Small intestine (tissue), 7 donors: ENCODE measurements around the gene SFT2D3. TPM values are rescaled to one million over a fixed set of nuclear protein-coding genes. Genes with fewer than 3 reads are reported as not detected.

Experiments used
- DNase-seq, 2 donors: peaks; one replicate each; pipeline versions ENCODE4 v3.0.0 to v3.0.0-alpha.2; 2013
- FAIRE-seq: peaks from 2 replicates; lab custom pipeline; 2012; peaks lifted over from hg19 to GRCh38; lab: Jason Lieb, UNC
- H3K27ac ChIP-seq, 3 donors: one replicate each; pipeline ENCODE4 v1.5.1; 2013; ENCODE audit warnings: low read length in 2 of 3, mild to moderate bottlenecking in 2 of 3, control low read depth in 1 of 3, inconsistent platforms in 1 of 3, low read depth in 1 of 3, moderate library complexity in 1 of 3
- H3K27me3 ChIP-seq, 3 donors: one replicate each; pipeline ENCODE4 v1.6.1; 2013; ENCODE audit warnings: low read length in 3 of 3, inconsistent platforms in 1 of 3; ENCODE audit not compliant: control insufficient read depth in 3 of 3, insufficient read depth in 3 of 3
- H3K36me3 ChIP-seq, 3 donors: one replicate each; pipeline ENCODE4 v1.6.1; 2013; ENCODE audit warnings: low read length in 3 of 3, inconsistent platforms in 1 of 3, low read depth in 1 of 3, mild to moderate bottlenecking in 1 of 3, moderate library complexity in 1 of 3; ENCODE audit not compliant: control insufficient read depth in 3 of 3, insufficient read depth in 2 of 3
- H3K4me1 ChIP-seq, 3 donors: one replicate each; pipeline ENCODE4 v1.6.1; 2013; ENCODE audit warnings: low read length in 2 of 3, inconsistent platforms in 1 of 3, low read depth in 1 of 3, mild to moderate bottlenecking in 1 of 3, moderate library complexity in 1 of 3; ENCODE audit not compliant: control insufficient read depth in 3 of 3, insufficient read depth in 2 of 3
- H3K4me3 ChIP-seq, 3 donors: one replicate each; pipeline ENCODE4 v1.5.1; 2013; ENCODE audit warnings: low read length in 3 of 3, control low read depth in 1 of 3, inconsistent platforms in 1 of 3, low read depth in 1 of 3, mild to moderate bottlenecking in 1 of 3, moderate library complexity in 1 of 3
- H3K9me3 ChIP-seq, 2 donors: one replicate each; pipeline ENCODE4 v1.6.1; 2013; ENCODE audit warnings: low read depth in 1 of 2, low read length in 1 of 2; ENCODE audit not compliant: control insufficient read depth in 2 of 2, insufficient read depth in 1 of 2
- WGBS, 3 donors: extraction: QIAGEN DNeasy Blood & Tissue Kit; methylation state at CpG; one replicate each; pipeline ENCODE4 v1.1.7; 2013; 5-methylcytosine and 5-hydroxymethylcytosine counted together
- polyA plus RNA-seq, 4 donors: library from polyadenylated mRNA; stranded (reverse) in 3 of 4; unstranded in 1 of 4; fragments of 200-250 nt in 3 of 4; fragments of 120-200 nt in 1 of 4; gene quantifications; one replicate each; pipeline versions ENCODE4 v1.2.1 to v1.2.3, GENCODE V29; 2013
- donor health status: healthy with polysubstance abuse.
- donor health status: control.
- donor health status: control.
- donor health status: Bipolar disorder and iron deficiency.
- donor health status: healthy.

The SFT2D3 gene
- polyA plus RNA-seq, 4 donors, result 3.8 to 7.4 (median 4.7) TPM; not detected in 1

- no peak for FAIRE-seq
- no peaks in the 10 kb centered on the region for H3K36me3 ChIP-seq
- H3K9me3 ChIP-seq, result no peaks in the 10 kb centered on the region
- H3K27me3 ChIP-seq, result peaks cover 0 to 40% (median 0%) of the 10 kb centered on the region in 3 donors
- H3K4me3 ChIP-seq, result no peak overlapping the region
- DNase-seq, result no peak
- no peaks in the 10 kb centered on the region for H3K4me1 ChIP-seq
- 51 to 54% (median 52%) methylated on average over 25 of the region's 25 CpGs for WGBS, 3 donors
- H3K27ac ChIP-seq, result no peak overlapping the region
Observed at GRCh38 chr2:127681288-127681804, 20.0 kb upstream of the SFT2D3 start.

- WGBS, 3 donors, result 85 to 88% (median 88%) methylated on average over 6 of the region's 6 CpGs
- Histone ChIP-seq H3K4me3 (no peak overlapping the region), H3K27me3 (peaks cover 0 to 31% (median 0%) of the 10 kb centered on the region in 3 donors), H3K36me3 (no peaks in the 10 kb centered on the region), H3K4me1 (no peaks in the 10 kb centered on the region), H3K9me3 (no peaks in the 10 kb centered on the region), H3K27ac (no peak overlapping the region)
- DNase-seq (no peak), FAIRE-seq (no peak)
Observed at GRCh38 chr2:127681976-127682857, 19.1 kb upstream of the SFT2D3 start.

DNA sequence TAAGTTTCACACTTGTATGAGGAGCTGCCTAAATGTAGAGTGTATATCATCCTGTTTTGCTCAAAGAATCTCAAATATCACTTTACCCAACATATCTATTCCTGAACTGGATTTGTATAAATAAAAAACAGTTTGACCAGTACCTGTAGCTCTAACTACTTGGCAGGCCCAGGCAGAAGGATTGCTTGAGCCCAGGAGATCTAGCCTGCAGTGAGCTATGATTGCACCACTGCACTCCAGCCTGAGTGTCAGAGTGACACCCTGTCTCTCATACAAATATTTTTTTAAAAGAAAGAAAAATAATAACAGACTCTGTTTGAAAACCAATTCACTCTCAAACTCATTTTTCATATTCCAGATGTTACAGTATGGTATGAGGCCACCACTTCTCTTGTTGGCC, 18.2 kb upstream of the SFT2D3 start:
- FAIRE-seq (no peak), DNase-seq (no peak)
- peaks cover 0 to 24% (median 0%) of the 10 kb centered on the region in 3 donors for H3K27me3 ChIP-seq
- no peak overlapping the region for H3K27ac ChIP-seq
- H3K4me3 ChIP-seq, result no peak overlapping the region
- H3K36me3 ChIP-seq, result no peaks in the 10 kb centered on the region
- no peaks in the 10 kb centered on the region for H3K4me1 ChIP-seq
- no peaks in the 10 kb centered on the region for H3K9me3 ChIP-seq

- no peaks in the 10 kb centered on the region for H3K4me1 ChIP-seq
- H3K36me3 ChIP-seq, result no peaks in the 10 kb centered on the region
- 62 to 93% (median 85%) methylated on average over 15 of the region's 15 CpGs for WGBS, 3 donors
- H3K9me3 ChIP-seq, result no peaks in the 10 kb centered on the region
- peaks cover 0 to 17% (median 0%) of the 10 kb centered on the region in 3 donors for H3K27me3 ChIP-seq
- DNase-seq (no peak), FAIRE-seq (no peak)
- H3K4me3 ChIP-seq, result no peak overlapping the region
- H3K27ac ChIP-seq, result no peak overlapping the region
Observed at GRCh38 chr2:127683757-127684156, 17.5 kb upstream of the SFT2D3 start.

GRCh38 chr2:127685410-127686080, 15.8 kb upstream of the SFT2D3 start:
- H3K9me3 ChIP-seq, result peaks cover 2 to 5% of the 10 kb centered on the region in 2 donors
- H3K27ac ChIP-seq, result no peak overlapping the region
- peaks cover 0 to 10% (median 0%) of the 10 kb centered on the region in 3 donors for H3K27me3 ChIP-seq
- no peaks in the 10 kb centered on the region for H3K36me3 ChIP-seq
- 57 to 70% (median 64%) methylated on average over 8 of the region's 8 CpGs for WGBS, 3 donors
- no peak for FAIRE-seq
- no peak overlapping the region for H3K4me3 ChIP-seq
- DNase-seq, result no peak
- no peaks in the 10 kb centered on the region for H3K4me1 ChIP-seq

DNA sequence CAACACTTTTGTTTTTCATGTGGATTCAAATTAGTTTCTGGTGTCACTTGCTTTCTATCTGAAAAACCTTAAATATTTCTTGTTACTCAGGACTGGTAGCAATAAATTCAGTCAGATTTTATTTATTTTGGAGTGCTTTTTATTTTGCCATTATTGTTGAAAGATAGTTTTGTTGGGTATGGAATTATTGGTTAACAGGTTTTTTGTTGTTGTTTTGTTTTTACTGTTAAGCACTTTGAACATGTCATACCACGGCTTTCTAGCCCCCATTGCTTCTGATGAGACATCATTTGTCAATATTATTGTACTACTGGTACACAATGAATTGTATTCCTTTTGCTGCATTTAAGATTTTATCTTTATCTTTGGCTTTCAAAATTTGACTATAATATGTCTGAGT, 12.9 kb upstream of the SFT2D3 start:
- no peak for FAIRE-seq
- Histone ChIP-seq H3K4me3 (no peak overlapping the region), H3K27ac (no peak overlapping the region), H3K36me3 (no peaks in the 10 kb centered on the region), H3K9me3 (peaks cover 3 to 13% of the 10 kb centered on the region in 2 donors), H3K4me1 (no peaks in the 10 kb centered on the region), H3K27me3 (no peaks in the 10 kb centered on the region)
- WGBS, 3 donors, result 61 to 70% (median 68%) methylated on average over 1 of the region's 1 CpG
- DNase-seq, result no peak

GRCh38 chr2:127690696-127691095, 10.6 kb upstream of the SFT2D3 start:
- H3K27ac ChIP-seq, result no peak overlapping the region
- H3K4me1 ChIP-seq, result no peaks in the 10 kb centered on the region
- H3K27me3 ChIP-seq, result peaks cover 0 to 6% (median 0%) of the 10 kb centered on the region in 3 donors
- DNase-seq, result no peak
- no peak for FAIRE-seq
- no peaks in the 10 kb centered on the region for H3K36me3 ChIP-seq
- no peak overlapping the region for H3K4me3 ChIP-seq
- peaks cover 3 to 13% of the 10 kb centered on the region in 2 donors for H3K9me3 ChIP-seq
- 83 to 92% (median 87%) methylated on average over 2 of the region's 2 CpGs for WGBS, 3 donors

DNA sequence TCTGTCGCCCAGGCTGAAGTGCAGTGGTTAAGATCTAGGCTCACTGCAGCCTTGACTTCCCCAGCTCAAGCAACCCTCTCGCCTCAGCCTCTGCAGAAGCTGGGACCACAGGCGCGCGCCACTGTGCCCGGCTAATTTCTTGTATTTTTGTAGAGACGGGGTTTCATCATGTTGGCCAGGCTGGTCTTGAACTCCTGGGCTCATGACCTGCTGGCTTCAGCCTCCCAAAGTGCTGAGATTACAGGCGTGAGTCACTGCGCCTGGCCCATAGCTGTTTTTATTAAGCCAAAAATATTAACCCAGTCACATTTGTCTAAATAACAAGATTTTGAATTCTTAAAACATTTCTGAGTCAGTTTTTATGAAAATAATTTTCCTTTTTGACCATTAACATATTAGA, 6.3 kb upstream of the SFT2D3 start:
- 86 to 91% (median 89%) methylated on average over 9 of the region's 9 CpGs for WGBS, 3 donors
- H3K4me1 ChIP-seq, result no peaks in the 10 kb centered on the region
- H3K27me3 ChIP-seq, result peaks cover 0 to 7% (median 0%) of the 10 kb centered on the region in 3 donors
- H3K9me3 ChIP-seq, result peaks cover 3 to 13% of the 10 kb centered on the region in 2 donors
- no peak overlapping the region for H3K4me3 ChIP-seq
- H3K36me3 ChIP-seq, result peaks cover 0 to 2% (median 0%) of the 10 kb centered on the region in 3 donors
- DNase-seq (no peak), FAIRE-seq (no peak)
- no peak overlapping the region for H3K27ac ChIP-seq
